22Rv1 (cell line): ENCODE results near the gene FGD1.
"Not testable (repeated sequence)": the region's sequence is repeated elsewhere in the genome, so short reads cannot be mapped to it uniquely, and the experiment has no call there.

Experiments
- H3K27ac ChIP-seq: fragments of 450-650 bp; 2 replicates; pipeline ENCODE4 v1.5.1; 2017
- CTCF ChIP-seq: fragments of 450-650 bp; IDR thresholded peaks from 2 replicates; pipeline ENCODE4 v1.5.1; 2017; ENCODE audit warnings: mild to moderate bottlenecking
- ZFX ChIP-seq: fragments of 450-650 bp; IDR thresholded peaks from 2 replicates; pipeline ENCODE4 v1.6.1; 2017; ENCODE audit warnings: antibody characterized with exemption, borderline replicate concordance

The FGD1 gene

GRCh38 chrX:54495814-54496516, at the start of gene FGD1:
FGD1 (minus strand) TSS chrX:54496234; CDS start chrX:54495432, 802 bp downstream.
- TF ChIP-seq ZFX, result no peak
- no peak for TF ChIP-seq CTCF
- no peak within 1 kb of the TSS for H3K27ac ChIP-seq

- not testable (repeated sequence) for H3K27ac ChIP-seq
Observed at GRCh38 chrX:54542239-54542638, 46.2 kb upstream of the FGD1 start.

- no peak for TF ChIP-seq ZFX
- no peak for TF ChIP-seq CTCF
- H3K27ac ChIP-seq, result no peak overlapping the region
Observed at GRCh38 chrX:54540289-54540688, 44.3 kb upstream of the FGD1 start.

GRCh38 chrX:54534271-54534670, 38.2 kb upstream of the FGD1 start:
- H3K27ac ChIP-seq, result no peak overlapping the region
- TF ChIP-seq ZFX, result no peak
- TF ChIP-seq CTCF, result no peak

DNA sequence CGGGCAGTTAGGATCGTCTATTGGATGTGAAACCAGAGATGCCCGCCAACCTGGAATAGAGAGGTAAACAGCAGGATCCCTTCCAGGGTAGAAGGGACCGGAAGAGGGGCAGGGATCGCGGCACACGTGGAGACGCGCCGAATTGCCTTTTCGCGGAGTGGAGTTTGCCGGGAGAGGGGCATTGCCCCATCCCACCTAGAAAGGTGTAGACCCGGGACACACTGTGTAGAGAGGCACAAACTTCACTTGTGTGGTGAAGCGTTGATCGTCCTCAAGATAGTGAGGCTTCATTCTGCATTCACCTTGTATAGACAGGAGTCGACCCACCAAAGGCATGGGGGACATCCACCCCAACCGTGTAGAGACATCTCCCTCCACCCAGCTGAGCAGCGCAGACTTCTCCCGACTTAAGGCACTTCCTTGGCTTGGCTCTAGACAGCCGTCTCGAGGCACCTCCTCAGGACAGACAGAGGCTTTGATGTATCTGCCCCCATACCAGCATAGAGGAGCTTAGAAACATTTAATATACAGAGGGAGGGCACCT, 34.4 kb upstream of the FGD1 start:
- TF ChIP-seq ZFX (no peak), CTCF (no peak)

DNA sequence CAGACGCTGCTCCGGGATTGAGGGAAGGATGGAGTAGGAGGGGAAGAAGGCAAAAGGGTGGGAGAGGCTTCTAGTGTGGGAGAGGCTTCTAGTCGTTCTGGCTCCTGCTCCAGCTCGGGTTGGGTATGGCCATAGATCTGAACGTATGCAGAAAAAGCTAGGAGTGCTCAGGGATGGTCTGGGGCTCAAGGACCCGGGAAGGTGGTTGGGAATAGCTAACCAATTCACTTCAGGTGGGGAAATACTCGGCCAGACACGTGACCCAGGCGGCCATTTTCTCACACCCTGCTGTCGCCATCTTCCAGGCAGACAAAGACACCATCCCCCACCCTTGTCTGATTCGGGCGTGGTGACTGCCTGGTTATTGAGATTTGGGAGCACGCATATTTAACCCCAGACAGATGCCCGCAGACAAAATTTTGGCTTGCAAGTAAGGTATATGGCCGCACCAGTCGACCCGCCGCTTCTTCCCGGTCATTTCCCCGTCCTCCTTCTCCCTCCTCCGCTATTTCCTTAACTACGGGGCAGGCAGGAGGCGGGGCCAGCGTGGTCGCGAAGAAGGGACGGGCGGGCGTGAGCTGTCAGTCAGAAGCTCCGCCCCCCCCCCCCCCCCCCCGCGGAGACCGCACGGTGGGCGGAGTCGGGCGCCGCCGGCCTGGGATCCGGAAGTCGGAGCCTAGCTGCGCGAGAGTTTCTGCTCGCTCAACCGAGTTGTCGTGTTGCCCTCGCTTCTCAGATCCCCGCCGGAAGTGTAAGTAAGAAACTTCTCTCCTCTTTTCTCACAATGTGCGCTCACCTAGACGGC, 33.7 kb upstream of the FGD1 start, which contains the start of gene GNL3L:
Gene GNL3L, plus strand, starts transcription at position 668 of the 805 bp plus-strand sequence. CDS start 2,348 bp downstream, outside the sequence.
- peak within 1 kb of the TSS; percentile 79 for H3K27ac ChIP-seq
- TF ChIP-seq CTCF (no peak), ZFX (no peak)

More for the DNA sequence above, 34.4 kb upstream of the FGD1 start:
- peak overlapping the region; percentile 79 for H3K27ac ChIP-seq

DNA sequence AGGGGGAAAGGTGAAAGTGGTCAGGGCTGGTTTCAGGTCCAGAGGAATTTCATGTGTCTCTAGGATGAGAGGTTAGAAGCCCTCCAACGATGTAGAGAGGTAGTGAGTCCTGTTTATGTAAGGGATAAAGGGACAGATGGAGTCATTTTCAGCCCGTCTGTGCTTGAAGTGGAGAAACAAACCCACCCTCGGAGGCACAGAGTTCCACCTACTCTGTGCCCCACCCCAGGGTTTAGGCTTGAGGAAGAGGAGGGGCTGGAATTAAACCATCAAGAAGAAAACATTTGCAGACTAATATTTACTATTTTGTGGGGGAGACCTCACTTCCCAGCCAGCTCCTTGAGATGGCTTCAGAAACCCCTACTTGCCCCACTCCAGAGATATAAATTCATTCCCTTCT, 33.1 kb upstream of the FGD1 start:
- peak overlapping the region; percentile 79 for H3K27ac ChIP-seq
- no peak for TF ChIP-seq ZFX
- no peak for TF ChIP-seq CTCF
